DMS79 (cell line): ENCODE results near the gene CHRNA9.

Source experiments
- DNase-seq: peaks from one replicate; lab custom pipeline; 2025; lab: John Stamatoyannopoulos, UW

Gene CHRNA9

DNA sequence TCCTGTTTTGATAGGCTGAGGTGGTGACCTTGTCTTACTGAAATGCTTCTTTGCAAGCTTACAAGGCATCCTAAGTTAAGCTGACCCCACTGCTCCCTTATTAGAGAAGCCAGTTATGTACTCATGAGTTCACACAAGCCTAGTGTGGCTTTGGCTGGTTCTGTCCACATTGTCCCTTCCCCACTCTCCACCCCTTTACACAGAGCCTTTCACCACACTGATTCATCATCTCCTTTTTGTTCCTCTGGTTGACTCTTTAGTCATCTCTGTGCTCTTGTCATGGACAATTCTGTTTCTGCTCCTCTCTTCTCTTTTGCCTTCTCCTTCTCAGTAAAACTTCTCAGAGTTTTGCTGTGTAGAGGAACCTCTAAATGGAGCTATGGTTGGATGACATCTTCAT is 4.9 kb downstream of the CHRNA9 start:
- no peak for DNase-seq

DNA sequence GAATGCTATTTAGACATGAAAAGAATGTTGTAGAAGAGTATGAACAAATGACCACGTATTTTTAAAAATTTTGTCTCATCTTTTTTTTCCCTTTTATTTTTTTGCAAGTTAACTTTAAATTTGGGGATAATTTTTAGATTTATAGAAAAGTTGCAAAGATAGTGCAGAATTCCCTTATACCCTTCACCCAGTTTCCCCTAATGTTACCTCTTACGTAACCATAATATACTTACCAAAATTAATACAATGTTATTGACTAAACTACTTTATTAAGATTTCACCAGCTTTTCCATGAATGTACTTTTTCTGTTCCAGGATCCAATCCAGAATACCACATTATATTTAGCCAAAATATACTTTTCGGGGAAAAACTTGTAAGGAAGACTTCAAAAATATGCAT is 12.3 kb downstream of the CHRNA9 start:
- no peak for DNase-seq

DNA sequence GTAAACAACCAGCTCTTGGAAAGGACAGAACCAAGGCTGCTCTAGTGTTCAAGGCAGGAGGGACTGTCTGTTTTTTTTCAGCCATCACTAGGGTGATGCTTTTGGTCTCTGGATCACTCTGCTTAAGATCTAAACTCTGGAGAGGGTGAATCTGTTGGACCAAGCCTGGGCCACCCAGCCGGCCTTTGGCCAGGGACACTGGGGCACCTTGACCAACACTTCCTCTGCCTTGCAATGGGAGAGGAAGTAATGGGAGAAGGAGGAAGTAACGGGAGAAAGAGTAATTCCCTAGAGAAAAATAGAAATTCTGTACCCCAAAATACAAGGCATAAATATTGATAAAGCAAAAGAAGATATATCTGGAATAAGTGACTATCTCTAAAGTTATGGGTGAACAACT is 12.9 kb downstream of the CHRNA9 start:
- DNase-seq = no peak

GRCh38 chr4:40349561-40350198 is 14.5 kb downstream of the CHRNA9 start:
- DNase-seq = no peak

DNA sequence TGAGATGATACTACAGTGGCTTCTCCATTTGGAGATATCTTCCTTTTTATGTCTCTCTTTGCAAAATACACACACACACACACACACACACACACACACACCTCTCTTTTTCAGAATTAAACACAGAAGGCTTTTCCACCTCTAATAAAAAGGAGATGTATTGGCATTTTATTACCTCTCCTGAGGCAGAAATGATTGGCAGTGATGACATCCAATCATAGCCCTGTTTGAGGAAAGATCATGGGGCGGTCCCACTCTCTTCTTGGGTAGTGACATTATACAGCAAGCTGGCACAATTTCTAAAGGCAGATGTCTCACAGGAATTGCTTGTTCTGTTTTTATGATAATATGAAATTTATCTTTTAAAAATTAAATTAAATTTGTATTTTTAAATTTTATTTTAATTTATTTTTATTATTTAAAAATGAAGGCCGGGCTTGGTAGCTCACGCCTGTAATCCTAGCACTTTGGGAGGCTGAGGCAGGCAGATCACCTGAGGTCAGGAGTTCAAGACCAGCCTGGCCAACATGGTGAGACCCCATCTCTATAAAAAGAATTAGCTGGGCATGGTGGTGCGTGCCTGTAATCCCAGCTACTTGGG is 15.6 kb downstream of the CHRNA9 start:
- DNase-seq = no peak

- DNase-seq = no peak
Measured at GRCh38 chr4:40354158-40354557, 19.0 kb downstream of the CHRNA9 start.

GRCh38 chr4:40355131-40355530 is 20.0 kb downstream of the CHRNA9 start:
- no peak for DNase-seq

DNA sequence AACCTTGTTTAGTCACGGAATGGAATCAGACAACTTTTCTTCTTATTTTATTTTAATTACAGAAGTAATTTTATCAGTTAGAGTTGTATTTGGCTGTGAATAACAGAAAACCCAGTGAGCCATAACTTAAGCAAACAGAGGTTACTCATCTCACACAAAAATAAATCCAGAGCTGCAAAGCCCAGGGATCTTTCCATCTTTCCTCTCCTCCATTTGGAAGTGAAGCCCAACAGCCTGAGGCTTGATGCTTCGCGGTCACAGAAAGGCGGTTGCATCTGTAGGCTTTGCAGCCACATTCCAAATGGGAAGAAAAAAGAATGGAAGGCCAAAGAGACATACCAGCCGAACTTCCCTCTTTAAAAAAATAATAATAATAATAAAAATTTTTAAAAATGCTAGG is 22.6 kb downstream of the CHRNA9 start:
- no peak for DNase-seq

DNA sequence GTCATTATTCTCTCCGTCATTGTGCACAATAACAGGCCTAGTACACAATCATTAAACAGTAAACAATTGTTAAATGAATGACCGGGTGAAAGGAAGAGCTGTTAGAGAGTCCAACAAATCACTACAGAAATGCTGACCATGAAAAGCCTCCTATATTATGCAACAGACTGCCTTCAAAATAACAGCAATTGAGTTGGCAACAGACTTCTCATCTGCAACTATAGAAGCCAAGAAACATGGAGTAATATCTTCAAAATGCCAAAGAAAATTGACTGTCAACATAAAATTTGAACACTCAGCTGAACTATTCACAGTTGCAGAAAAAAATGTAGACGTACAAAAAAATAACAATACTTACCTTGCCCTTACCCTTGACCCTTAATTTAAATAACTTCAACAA is 26.2 kb downstream of the CHRNA9 start:
- DNase-seq = no peak

GRCh38 chr4:40363382-40363920 is 28.3 kb downstream of the CHRNA9 start:
- peak; percentile 90 for DNase-seq

DNA sequence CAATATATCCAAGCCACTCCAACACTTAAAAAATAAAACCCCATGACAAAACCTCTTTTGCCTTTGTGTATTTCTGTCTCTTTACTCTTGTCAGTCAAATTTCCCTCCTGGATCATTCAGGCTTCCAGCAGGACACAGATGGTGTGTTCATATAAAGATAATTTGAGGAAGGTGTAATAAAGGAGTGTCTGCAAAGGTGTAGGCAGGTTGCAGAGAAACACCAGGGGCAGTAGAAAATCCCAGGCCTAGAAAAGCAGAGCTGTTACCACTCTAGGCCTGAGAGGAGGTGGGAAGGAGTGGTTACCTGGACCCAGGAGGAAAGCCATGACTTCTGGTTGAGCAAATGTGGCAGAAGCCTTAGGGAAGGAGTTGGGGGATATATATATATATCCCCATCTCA is 28.8 kb downstream of the CHRNA9 start:
- no peak for DNase-seq

DNA sequence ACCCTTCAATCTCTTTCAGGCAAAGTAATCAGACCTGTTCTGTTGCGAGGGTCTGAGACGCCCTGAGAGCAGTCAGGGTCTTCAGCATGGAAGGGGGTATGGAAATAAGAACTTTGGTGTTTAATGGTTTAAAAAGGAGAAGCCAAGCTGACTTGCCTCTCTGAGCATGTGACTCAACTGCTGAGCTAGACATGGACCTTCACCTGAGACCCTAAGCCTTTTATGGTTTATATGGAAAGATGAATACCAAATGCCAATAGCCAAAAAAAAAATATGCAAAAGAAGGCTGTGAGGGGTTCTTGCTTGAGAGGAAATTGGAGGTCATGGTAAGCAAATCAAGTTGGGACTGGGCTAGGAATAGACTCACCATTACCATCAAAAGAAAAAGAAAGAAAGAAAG is 30.6 kb downstream of the CHRNA9 start:
- no peak for DNase-seq

DNA sequence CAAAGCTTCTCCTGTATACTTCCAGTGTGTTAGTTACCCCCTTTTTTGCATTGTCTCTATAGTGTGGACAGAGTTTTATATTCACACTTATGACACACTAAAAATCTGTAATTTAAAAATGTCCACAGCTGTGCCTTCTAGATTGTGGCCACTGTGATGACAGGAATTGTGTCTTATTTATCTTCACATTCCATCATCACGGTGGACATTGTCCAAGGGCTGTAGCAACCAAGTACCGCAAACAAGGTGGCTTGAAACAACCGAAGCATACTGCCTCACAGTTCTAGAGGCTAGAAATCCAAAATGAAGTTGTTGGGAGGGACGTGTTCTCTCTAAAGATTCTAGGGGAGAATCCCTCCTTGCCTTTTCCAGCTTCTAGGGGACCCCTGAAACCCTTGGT is 32.3 kb downstream of the CHRNA9 start:
- no peak for DNase-seq

GRCh38 chr4:40369437-40370274 is 34.5 kb downstream of the CHRNA9 start:
- DNase-seq = no peak

- DNase-seq = no peak
Measured at GRCh38 chr4:40372651-40373050, 37.5 kb downstream of the CHRNA9 start.

DNA sequence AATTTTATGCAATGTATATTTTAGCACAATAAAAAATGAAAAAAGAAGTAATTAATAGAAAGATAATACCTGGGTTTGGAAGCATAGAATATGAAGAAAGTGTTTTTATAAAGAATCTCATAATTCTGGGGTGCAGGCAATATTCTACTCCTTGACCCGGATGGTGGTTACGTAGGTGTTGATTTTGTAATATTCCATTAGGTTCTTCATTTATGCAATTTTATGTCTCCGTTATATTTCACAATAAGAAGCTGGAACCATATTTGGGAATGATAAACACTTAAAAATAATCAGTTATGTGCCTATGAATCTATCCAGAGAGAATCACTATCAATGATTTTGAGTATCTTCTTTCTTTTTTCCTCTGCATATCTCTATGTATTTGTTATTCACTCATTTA is 38.5 kb downstream of the CHRNA9 start:
- DNase-seq = no peak

GRCh38 chr4:40375095-40375494 is 40.0 kb downstream of the CHRNA9 start:
- no peak for DNase-seq

GRCh38 chr4:40375620-40376019 is 40.5 kb downstream of the CHRNA9 start:
- no peak for DNase-seq

- no peak for DNase-seq
Measured at GRCh38 chr4:40377512-40378365, 42.6 kb downstream of the CHRNA9 start.

DNA sequence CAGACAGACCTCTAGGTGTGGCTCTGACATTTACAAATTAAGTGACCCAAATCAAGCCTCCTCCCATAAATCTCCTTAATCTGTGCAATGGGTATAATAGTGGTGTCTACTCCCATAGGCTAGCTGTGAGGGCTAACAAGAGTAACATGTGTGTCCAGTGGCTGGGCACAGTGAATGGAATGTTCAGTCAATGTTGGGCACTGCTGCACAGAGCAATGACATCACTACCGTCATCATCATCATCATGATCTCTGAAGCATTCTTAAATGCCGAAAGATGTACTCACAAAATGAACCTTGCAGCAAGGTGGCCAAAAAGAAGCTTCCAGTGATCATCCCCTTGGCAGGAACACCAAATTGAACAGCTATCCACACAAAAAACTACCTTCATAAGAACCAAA is 43.5 kb downstream of the CHRNA9 start:
- no peak for DNase-seq

DNA sequence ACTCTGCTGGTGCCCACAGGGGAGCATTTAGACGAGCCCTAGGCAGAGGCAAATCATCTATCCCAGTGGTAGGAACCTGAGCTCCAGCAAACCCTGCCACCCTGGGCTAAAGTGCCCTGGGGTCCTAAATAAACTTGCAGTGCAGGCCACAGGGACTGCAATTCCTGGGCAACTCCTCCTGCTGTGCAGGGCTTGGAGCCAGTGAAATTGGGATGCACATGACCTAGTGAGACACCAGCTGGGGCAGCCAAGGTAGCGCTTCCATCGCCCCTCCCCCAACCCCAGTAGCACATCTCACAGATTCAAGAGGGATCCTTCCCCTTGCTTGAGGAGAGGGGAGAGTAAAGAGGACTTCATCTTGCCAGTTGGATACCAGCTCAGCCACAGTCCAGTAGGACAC is 44.1 kb downstream of the CHRNA9 start:
- no peak for DNase-seq

DNA sequence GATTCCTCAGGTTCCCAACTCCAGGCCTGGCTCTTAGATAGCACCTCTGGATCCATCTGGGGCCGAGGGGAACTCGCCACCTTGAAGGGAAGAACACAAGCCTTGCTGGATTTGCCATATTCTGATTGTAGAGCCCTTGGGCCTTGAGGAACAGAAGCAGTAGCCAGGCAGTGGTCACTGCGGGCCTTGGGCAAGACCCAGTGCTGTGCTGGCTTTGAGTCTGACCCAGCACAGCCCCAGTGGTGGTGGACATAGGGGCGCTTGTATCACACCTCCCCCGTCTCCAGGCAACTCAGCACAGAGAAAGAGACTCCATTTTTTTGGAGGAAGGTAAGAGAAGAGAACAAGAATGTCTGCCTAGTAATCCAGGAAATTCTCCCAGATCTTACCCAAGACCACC is 45.5 kb downstream of the CHRNA9 start:
- DNase-seq = no peak
